GM04503 (cell line): ENCODE measurements around the gene BNC2.

Source experiments
- DNase-seq: peaks from one replicate; pipeline ENCODE4 v3.0.0-alpha.2; 2012; ENCODE audit warnings: low read depth

BNC2 gene

DNA sequence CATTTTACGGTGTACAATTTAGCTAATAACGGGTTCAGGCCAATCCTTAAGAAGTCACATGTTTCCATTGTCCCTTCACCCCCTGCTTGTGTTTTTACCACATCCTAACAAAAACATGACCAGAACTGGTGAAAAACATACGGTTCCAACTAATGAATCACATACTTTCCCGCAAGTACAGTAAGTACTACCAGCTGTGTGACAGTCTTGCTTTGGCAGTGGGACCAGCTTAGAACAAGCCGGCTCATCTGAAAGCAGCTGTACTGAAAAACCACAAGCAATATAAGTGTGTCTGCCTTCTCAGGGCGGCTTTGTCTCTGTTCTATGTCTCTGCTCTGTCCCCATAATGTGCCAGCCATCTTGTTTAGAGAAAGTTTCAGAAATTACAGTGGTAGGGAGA lies 242.5 kb downstream of the BNC2 start:
- peak; percentile 92 for DNase-seq

DNA sequence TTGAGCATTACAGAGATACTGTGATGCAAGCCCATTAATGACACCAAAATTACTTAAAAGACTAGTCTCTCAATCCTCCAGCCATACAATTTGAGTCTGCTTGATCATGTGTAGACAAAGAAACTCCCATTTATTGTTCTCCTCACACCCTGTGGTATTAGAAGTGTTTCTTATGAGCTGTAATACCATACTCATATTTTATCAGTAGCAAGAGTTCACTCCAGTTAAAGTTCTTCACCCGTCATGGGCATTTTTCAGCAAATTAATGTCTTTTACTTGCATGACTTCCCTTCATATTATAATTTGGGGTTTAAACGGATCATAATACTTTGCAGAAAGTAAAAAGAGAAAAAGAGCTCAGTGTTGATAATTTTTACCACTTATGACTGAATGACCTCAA lies 242.9 kb downstream of the BNC2 start:
- no peak for DNase-seq

DNA sequence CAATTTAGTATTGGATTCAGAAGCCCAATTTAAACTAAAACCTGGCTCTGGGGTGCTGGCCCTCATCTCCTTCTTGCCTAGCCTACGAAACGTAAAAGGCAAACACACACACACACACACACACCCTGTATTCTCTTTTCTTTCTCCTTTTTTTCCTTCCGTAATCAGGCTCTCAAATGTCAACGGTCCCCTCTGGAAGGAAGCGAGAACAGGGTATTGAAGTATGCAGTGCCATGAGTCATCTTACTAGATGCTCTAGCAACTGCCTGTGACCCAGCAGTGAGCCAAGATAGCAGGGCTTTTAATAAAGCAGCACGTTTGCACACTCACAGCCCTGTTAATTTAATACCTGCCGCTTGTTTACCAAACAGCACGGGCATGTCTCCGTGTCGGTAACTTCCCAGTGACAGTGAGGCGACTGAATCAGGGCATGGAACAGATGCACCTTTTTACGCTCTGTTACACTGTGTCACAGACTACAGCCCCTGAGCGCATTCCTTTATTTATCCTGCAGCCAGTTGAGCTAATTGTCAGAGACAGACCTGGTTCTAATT lies 243.8 kb downstream of the BNC2 start:
- no peak for DNase-seq

DNA sequence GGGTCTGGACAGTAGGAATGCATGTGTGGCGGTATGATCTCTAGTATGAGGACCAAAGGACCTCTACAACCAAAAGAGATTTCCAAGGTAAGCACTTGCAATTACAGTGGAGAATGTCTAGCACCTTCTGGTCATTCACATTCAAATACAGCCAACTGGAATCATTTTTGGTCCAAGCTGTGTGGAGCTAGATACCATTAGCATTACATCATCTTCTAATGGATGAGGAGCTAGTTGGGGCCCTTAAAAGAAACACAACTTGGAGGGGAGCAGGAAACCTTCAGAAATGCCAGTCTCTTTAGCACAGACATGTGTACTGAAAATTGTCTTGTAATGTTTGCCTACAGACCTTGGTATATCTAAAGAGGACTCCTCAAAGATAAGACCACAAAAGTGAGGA lies 244.7 kb downstream of the BNC2 start:
- DNase-seq, result no peak

DNA sequence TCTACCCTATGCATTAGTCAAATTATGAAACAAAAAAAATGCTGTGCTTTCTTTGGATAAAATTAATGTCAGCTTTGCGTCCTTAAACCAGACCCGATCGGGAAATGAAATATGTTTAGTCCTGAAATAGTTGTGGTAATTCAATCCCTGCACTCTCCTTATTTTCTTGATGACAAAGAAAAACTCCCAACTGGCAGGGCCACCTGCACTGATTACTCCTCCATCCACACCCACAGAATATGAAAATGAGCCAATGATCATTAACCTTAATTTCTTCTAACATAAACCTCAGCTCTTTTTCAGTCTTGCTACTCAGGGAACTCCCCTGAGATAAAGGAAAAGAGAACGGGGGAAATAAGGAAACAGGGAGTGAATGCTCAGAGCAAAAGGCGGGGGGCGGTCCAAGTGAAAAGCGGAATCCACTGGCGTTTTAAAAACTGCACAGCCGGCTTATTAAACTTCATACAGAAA lies 245.3 kb downstream of the BNC2 start:
- no peak for DNase-seq

DNA sequence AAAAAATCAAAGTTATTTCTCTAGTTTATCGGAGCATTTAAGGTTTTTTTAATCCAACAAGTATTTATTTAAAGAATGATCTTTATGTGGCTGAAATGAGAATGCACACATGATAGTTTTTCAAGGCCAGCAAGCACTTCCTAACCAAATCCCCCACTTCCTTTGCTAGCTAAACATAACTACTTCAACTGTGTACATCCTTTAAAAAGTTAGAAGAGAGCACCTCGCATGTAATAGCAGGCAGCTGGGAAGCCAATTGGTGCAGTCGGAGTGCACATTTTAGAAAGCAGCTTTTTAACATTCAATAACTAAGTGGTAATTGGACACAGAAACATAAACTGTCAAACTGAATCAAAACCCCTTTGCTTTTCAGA lies 245.7 kb downstream of the BNC2 start:
- DNase-seq, result no peak

DNA sequence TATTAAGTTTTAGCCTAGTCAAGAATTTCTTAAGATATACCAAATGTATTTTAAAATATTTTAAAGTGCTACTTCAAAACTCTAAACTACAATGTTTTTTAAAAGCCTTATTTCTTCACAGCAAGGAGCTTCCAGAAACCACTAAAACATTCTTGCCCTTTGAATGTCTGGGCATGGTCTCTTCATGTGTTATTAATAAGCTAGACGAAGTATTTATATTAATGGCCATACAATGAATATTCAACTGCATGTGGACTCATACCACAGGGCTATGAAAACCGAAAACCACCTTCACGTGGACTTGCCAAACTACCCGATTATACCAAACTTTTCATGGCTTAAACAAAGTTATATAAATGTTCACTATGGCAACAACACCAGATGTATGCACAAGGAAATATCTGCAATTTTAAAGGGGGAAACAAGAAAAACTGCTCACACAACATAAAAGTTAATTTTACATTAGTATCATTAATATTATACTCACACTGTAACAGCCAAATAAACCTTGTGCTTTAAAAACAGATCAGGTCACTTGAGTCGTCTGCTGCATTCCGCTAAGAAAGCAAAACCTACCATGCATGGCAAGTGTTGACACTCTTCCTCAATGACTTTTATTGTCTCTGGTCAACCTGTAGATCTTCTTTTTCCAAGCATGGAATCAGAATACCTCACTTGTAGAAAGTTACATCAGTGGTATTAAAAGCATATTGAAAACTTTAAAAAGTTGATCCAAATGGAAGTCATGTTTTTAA lies 246.3 kb downstream of the BNC2 start:
- no peak for DNase-seq

DNA sequence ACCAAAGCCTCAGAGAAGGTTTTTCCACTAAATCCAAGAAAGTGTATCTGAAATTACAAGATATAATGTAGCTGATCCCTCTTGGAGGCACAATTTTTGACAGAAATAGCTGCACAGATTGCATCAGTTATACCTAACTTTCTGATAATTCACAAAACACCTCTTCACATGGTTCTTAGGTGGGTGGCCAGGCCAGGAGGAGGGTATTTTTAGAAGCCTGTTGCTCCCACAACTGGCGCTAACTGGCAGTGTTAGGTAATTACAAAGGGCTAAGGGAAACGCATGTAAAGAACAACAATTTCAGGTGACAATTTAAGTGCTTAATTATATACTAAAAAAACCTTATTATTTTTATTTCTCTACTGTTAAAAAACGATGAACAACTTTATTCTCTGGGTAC lies 247.9 kb downstream of the BNC2 start:
- DNase-seq, result no peak

DNA sequence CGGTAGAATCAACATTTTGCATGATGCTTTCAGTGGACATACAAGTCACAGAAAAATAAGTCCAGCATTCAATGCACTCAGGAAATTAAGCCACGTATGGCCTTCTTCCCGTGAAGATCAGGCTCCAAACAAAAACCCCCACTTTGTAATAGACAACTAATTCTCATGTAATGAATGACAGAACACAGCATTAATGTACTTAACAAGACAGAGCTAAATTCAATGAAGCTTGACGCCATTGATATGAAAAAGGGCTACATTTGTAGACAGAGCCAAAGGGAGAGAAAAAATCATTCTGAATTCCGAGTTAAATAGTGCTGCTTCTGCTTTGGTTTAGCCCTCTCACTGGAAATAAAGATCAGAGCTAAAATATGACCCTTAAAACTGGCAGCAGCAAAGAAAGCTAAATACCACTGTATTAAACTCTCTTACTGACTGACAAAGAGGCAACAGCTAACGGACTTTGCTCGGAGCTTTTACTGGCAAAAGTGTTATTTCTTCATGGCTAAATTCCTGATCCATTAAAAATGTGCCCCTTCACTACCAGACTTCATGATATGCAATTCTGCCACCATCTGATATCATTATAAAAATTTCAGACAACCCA lies 250.5 kb downstream of the BNC2 start:
- DNase-seq, result no peak

DNA sequence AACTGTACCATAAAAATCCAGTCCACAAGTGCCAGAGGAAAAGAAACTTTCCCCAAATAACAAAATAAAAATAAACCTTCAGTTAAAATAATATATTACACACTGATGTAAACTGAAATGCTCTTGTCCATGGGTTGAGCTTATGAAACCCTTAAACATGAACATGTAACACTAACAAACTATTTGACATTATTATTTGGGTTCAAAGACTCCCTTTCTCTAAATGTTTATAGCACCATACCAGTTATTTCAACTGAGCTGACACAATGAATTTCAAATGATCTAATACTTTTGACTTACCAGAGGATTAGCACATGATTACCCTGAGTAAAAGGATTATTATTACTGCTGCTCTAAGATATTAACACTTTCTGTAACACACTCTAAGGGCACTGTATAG lies 251.1 kb downstream of the BNC2 start:
- no peak for DNase-seq

DNA sequence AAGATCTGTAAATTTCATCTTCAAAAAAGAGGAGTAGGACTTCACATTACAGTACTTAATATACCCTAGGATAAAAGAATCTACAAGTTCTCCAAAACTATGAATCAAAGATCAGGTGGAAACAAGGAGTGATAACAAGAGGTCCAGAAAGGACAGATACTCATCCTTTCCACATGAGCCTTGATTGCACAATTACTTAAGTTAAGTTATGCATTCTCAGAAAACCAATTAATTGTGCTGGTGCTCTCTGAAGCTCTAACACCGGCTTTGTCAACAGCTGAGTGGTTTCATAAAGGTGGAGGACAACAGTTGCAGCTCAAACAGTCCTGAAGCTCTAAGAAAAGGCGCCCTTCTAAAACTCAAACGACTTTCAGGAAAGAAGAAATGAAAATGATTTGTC lies 251.9 kb downstream of the BNC2 start:
- no peak for DNase-seq

DNA sequence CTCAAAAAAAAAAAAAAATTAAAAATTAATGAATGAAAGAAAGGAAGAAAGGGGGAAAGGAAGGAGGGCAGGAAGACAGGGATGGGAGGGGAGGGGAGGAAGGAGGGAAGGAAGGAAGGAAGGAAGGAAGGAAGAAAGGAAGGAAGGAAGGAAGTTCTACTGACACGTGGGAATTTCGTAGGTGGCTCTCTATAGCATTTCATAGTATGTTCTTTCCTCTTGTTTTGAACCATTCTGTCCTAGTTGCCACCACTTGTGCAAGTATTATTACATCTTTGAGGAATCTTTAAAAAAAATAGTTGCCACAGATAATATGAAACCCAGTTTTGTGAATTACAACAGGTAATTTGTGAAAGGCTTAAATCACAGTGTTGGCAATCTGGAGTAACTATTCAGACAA lies 253.8 kb downstream of the BNC2 start:
- DNase-seq, result no peak

DNA sequence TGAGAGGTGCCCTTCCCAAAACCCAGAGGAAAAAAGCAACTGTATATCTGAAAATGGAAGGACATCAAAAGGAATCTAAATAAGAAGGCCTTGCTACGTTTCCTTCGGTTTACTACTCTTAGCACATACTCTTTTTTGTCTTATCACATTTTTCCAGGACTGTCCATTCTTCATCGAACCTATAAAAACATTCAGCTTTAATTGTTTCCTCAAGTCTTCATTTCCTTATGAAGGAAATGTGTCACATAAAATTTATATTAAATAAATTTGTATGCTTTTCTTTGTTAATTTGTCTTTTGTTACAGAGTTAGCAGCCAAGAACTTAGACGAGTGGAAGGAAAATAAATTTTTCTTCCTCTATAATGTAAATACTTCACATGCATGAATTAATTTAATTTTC lies 255.0 kb downstream of the BNC2 start:
- no peak for DNase-seq

DNA sequence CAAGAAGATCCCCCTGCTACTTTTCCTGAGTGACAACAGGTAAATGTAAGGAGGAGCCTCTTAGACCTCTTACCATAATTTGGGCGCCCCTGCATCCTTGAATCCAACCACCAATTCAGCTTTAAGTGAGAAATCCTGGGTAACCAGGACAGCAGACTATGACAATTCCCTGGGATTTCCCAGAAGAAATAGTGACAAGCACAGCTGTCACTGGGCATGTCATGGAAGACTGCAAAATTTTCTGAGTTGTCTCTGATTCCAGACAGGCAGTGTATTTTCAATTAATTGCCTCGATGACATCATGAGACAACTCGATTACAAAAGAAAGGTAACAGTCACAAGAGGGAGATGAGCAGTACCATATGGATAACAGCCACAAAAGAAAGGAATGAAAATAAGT lies 256.9 kb downstream of the BNC2 start:
- no peak for DNase-seq

DNA sequence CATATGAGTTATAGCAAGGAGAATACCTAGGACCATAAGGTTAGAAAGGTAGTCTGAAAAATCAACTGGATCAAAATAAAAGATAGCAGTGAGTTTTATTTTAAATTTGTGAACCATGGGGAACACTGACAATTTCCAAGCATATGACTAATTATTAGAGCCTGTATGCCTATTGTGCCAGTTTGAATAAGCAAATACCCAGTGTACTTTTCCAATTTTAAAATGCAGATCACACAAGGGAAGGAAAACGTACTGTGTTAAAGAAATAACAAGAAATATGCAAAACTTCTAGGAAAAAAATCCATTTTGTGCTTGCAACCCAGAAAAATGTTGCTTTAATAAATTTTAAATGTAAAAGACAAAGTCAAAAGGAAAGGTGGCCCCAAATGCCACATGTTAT lies 257.4 kb downstream of the BNC2 start:
- no peak for DNase-seq

DNA sequence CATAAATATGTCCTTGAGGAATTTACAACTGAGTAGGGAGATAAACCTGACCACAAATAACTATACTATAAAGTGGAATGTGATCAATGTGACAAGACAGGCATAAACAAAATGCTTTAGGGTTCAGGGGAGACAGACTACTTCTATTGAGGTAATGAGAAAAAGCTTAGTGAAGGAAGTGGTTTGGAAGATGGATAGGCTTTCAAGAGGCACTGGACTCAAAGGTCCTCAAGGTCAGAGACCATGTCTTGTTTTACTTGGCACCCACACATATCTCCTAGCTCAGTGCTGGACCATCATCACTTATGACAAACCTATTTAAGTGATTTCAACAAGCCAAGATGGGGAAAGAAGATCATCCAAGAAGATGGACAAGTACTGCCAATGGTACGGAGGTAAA lies 257.8 kb downstream of the BNC2 start:
- DNase-seq, result no peak

DNA sequence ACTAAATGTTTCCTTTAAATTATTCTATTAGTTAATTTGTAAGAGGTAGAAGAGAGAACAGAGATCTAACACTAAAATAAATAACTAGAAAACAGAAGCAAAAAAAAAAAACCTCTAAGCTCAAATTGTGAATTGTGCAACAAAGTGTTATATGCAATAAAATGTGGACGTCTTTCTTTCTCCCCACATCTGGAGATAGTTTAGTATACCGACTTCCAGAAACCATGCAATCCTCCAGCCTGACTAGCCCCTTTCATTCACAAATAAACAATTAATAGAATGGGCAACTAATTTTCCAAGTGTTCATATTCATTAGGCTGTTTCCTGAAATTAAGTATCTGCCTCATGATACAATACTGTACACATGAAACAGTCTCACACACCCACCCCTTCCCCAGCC lies 258.5 kb downstream of the BNC2 start:
- DNase-seq, result no peak

DNA sequence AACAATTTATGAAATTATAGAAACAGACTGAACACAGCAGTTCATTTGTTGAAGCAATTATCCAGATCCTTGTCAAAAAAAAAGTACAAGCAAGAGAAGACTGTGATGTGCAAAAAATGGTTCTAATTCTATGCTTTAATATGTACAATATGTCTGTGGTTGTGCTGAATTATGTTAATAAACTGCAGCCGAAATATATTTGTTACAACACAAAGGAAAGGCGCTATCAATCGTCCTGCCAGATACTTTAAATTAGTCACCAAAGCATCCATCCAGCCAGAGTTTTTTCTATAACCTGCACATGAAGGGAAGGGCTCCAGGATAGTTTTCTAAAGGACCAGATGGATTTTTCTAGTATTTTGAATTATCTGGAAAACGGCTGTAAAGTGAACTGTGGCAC lies 259.5 kb downstream of the BNC2 start:
- DNase-seq, result no peak

DNA sequence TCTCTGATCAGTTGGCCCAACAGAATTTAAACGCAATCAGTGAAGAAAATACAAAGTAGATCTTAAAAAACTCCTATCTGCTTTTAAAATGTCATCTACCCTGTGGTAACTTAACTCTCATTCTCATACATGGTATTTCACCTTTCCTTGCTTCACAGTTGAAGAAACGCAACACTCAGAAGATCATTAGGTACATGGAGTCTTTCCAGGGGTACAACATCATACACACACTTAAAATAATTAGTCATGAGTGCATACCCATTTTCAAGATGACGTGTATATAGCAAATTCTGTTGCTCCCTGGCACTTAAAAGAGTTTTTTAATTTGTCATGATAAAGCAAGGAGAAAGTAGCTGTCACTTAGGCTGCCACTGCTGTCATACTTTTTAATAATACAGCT lies 259.9 kb downstream of the BNC2 start:
- no peak for DNase-seq

DNA sequence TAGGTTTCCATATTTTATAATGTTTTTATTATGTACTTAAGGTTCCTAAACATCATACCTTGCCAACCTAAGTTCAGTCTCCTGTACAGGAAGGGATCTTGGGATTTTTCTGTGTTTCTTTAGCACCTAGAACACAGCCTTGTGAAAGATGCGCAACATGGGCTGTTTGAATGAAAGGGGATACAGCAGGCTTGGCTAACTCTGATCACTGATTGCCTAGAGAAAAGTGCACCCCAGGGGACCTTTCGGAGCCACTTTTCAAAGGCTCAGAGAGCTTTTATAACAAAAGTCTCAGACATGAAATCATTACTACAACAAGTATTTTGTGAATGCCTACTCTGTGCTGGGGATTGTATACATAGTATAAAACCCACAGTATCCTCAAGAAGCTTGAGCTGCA lies 261.6 kb downstream of the BNC2 start:
- DNase-seq, result no peak

DNA sequence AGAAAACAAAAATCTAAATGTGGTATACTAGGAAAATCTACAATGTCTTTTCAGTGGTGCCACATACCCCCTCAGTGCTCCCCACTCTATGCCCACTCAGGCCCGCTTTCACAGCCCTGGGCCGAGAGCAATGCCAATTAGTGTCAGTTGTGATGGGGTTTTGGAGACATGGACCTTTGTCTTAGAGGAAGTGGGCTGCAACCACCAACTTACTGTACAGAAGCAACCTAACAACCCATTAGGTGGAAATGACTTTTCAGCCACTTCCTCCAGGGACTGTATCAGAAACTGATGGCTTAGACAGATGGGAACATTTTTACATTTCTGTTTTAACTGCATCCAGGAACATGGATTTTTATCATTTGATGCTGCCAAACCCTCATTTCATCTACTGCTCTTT lies 268.0 kb downstream of the BNC2 start:
- no peak for DNase-seq

DNA sequence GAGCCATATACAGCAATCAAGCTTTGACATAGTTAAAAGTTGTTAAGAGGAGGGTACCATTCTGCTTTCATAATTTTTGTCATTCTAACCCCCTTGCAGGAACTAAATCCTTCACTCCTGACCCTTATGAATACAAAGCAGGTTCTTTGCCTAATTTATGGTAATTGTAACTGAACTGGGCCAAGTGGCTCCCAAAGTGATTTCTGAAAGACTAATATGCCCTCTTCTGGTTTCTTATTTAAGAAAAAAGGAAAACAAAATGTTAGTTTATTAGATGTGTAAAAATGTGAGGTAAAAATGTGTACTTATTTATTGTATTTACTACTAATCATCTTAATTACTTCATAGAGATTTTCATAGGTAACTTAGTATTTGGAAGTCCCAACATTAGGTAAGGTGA lies 268.5 kb downstream of the BNC2 start:
- DNase-seq, result no peak

DNA sequence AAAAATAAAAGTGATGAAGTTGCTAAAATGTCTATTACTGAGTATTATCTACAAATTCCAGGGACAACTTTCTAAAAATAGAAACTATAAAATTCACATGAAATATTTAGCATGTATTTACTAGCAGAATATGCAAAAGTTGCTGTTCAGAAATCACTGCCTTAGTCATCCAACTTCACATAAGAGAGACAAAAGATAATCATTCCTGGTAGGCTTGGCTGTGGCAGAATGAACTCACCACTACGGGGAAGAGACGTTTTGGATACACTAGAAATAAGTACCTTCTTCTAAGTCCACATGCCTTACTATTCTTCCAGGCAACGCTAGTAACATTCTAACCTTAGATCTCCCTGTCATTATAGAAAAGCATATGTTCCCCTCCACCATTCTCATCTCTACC lies 272.2 kb downstream of the BNC2 start:
- no peak for DNase-seq

DNA sequence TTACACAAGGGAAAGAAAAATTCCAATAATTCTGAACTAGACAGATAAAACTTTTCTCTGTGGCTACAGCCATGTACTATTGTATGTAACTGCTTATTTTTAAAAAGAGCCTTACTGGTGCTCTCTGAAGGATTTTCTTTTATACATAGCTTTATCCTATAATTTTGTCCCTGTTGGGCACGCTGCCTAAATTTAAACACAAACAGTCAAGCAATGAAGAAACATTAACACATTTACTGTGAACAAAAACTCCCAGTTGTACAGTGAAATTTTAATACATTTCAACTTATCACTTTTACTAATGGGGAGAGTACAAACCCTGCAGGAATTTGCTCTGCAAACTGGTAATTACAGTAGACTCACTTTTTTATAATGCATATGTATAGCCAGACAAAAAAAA lies 273.3 kb downstream of the BNC2 start:
- no peak for DNase-seq
